NCI-H2107 treated with DMSO at 0.1 percent for 48 hours (cell line): ENCODE results near the gene PPP2R5B.
"Not testable (repeated sequence)": the region's sequence is repeated elsewhere in the genome, so short reads cannot be mapped to it uniquely, and the experiment has no call there.

Experiments
- DNase-seq: peaks from one replicate; lab custom pipeline; 2025; ENCODE audit not compliant: unreplicated experiment; lab: John Stamatoyannopoulos, UW

Gene PPP2R5B

DNA sequence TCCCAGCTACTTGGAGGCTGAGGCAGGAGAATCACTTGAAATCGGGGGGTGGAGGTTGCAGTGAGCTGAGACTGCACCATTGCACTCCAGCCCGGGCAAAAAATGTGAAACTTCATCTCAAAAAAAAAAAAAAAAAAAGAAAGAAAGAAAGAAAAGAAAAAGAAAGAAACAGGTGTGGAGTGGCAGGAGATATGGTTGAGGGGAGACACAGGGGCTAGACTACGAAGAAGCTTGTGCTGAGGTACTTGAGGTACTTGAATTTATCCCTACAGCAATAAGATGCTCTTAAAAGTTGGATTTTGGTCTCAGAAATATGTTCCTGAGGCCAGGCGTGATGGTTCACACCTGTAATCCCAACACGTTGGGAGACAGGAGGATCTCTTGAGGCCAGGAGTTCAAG is 49.6 kb downstream of the PPP2R5B start:
- no peak for DNase-seq

GRCh38 chr11:64976651-64977050 is 52.2 kb downstream of the PPP2R5B start:
- no peak for DNase-seq

DNA sequence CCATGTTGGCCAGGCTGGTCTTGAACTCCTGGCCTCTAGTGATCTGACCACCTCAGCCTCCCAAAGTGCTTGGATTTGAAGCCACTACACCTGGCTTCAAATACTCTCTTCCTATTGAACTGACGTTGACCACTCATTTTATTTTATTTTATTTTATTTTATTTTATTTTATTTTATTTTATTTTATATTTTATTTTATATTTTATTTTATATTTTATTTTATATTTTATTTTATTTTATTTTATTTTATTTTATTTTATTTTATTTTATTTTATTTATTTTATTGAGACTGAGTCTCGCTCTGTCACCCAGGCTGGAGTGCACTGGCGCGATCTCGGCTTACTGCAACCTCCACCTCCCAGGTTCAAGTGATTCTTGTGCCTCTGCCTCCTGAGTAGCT is 58.9 kb downstream of the PPP2R5B start:
- not testable (repeated sequence) for DNase-seq
